A549 treated with DMSO at 1 μM for 4 hours (cell line): Measurements from ENCODE around the gene CHAF1A. TPM values are rescaled to one million over a fixed set of nuclear protein-coding genes. Genes with fewer than 3 reads are reported as not detected.

Source experiments
- total RNA-seq: library from RNA; stranded (reverse); fragments of 200-300 nt; extraction: Qiagen RNA extraction; gene quantifications from 5 replicates; pipeline ENCODE4 v1.2.3, GENCODE V29; 2022; ENCODE audit warnings: low read depth

Gene CHAF1A, protein sequence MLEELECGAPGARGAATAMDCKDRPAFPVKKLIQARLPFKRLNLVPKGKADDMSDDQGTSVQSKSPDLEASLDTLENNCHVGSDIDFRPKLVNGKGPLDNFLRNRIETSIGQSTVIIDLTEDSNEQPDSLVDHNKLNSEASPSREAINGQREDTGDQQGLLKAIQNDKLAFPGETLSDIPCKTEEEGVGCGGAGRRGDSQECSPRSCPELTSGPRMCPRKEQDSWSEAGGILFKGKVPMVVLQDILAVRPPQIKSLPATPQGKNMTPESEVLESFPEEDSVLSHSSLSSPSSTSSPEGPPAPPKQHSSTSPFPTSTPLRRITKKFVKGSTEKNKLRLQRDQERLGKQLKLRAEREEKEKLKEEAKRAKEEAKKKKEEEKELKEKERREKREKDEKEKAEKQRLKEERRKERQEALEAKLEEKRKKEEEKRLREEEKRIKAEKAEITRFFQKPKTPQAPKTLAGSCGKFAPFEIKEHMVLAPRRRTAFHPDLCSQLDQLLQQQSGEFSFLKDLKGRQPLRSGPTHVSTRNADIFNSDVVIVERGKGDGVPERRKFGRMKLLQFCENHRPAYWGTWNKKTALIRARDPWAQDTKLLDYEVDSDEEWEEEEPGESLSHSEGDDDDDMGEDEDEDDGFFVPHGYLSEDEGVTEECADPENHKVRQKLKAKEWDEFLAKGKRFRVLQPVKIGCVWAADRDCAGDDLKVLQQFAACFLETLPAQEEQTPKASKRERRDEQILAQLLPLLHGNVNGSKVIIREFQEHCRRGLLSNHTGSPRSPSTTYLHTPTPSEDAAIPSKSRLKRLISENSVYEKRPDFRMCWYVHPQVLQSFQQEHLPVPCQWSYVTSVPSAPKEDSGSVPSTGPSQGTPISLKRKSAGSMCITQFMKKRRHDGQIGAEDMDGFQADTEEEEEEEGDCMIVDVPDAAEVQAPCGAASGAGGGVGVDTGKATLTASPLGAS
- total RNA-seq: 21.8 to 26.4 TPM (median 23.6 TPM) in 5 replicates

DNA sequence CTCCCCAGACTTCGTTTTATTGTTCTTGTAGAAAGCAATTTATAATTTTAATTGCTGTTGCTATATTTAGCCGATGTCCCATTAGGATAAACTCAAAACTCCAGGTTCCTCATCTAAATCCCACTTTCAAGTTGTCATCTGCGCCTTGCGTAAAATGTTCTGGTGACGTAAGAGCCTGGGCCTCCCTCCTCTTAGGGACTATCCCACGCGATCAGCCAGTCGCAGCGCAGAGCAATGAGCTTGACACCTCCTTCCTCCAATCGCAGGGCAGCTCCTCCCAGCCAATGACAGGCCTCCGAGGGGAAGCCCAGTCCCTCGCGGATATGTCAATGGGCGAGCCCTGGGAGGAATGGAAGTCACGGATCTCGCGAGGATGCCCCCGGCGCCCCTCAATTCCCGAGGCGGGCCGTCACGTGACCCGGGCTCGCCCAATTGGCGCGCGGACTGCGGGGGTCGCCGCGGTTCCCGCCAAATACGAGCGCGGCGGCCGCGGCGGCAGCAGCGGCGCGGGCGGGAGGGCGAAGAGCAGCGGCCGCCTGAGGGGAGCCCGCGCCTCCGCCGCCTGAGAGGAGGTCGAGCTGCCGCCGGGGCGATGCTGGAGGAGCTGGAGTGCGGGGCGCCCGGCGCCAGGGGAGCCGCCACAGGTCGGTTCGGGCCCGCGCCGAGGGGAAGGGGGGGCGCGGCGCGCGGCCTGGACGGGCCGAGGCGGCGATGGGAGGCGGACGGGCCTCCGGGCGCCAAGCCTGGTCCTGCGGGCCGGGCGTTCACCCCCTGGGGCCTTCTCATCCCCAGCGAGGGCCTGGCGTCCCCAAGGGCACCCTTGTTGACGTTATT, at the start of gene CHAF1A:
Gene CHAF1A, plus strand, starts transcription at position 470 of the 834 bp plus-strand sequence. Its CDS starts 123 bp downstream, at position 593.

DNA sequence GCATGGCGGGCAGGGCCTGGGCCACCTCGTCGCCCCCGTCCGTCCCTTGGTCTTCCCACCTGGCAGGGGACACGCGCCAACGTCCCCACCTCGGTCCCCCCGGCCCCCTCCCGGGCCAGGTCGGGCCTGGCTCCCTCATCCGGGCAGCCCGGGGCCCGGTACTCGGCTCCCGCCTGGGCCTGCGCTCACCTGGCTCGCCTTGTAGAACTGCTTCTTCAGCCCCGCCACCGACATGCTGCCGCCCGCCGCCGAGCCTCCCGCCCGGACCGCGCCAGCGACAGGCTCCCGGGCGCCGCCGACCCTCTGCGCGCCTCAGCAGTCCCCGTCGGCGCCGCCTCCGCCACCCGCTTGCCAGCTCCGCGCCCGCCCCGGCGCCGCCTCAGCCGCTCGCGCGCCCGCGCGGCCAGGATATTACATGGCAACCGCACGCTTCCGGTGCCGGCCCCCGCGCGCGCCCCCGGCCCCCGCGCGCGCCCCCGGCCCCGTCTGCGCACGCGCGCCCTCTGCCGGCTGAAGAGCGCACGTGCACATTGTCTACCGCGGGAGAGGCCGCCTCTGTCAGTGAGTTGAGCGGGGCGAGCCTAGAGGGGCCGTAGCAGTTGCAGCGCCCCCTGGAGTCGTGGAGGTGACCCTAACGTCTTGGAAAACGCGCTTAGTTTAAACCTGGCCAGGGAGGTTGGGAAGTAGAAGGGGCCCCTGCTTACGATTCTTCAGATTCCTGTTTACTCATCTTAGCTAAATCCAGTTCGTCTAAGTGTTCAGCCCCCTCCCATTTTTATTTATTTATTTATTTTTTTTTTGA, 2.1 kb upstream of the CHAF1A start, which contains the start of gene SH3GL1:
Gene SH3GL1, minus strand, starts transcription at position 413 of the 802 bp plus-strand sequence. Its CDS starts 179 bp downstream, at position 234.

DNA sequence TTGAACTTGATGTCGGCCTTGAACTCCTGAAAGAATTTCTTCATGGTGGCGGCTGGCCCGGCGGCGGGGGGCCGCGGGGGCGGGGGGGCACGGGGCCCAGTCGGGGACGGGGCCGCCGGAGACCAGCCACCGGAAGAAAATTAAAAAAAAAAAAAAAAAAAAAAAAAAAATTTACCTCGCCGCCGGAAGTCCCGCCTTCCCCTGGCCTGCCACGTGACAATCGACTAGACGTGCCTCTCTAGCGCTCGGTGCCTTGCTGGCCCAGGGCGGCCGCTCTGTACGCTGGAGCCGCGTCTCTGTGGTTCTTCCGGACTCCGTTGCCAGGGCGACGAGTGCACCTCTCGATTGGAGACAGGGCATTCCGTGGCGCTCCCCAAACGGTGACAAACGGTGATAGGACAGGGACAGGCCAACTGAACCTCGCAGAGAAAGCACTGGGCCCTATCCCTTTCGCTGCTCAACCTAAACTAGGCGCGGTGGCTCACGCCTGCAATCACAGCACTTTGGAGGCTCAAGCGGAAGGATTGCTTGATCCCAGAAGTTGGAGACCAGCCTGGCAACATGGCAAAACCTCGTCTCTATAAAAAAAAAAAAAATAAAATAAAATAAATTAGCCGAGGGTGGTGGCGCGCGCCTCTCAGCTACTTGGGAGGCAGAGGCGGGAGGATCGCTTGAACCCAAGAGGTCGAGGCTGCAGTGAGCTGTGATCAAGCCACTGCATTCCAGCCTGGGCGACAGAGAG, 55.4 kb downstream of the CHAF1A start, which contains the start of gene UBXN6:
Gene UBXN6, minus strand, starts transcription at position 141 of the 742 bp plus-strand sequence. Its CDS starts 97 bp downstream, at position 44.

DNA sequence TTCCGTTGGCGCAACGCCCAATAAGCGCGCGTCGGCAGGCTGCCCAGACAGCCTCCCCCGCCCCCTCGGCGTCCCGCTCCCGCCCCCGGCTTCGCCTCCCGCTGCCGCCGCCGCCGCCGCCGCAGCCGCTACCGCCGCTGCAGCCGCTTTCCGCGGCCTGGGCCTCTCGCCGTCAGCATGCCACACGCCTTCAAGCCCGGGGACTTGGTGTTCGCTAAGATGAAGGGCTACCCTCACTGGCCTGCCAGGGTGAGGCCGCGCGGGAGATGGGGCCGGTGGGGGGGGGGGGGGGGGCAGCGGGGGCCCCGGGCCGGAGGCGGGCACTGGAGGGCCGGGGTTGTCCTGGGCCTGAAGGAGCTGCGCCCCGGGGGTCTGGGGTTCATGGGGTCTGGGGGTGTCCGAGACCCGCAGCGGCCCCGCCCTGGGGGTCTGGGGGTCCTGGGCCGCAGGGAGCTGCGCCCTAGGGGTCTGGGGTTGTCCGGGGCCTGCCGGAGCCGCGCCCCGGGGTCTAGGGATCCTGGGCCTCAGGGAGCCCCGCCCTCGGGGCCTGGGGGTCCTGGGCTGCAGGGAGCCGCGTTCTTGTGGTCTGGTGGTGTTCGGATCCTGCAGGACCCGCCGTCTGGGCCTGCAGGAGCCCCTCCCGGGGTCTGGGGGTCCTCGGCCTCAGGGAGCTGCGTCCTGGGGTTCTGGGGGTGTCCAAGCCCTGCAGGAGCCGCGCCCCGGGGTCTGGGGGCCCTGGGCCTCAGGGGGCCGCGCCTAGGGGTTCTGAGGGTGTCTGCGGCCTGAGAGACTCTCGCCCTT, 69.9 kb downstream of the CHAF1A start, which contains the start of gene HDGFL2:
Gene HDGFL2, plus strand, starts transcription at position 124 of the 801 bp plus-strand sequence. Its CDS starts 54 bp downstream, at position 178.

Other genes with a start within 250 kb of the CHAF1A start
- gene CREB3L3, start 249.0 kb upstream of the CHAF1A start, total RNA-seq: 0.05 to 0.07 TPM (median 0.06 TPM) in 3 of 5 replicates, not detected in the others
- 23.7 to 36.2 TPM (median 28.3 TPM) in 5 replicates for gene SIRT6, start 220.1 kb upstream of the CHAF1A start, total RNA-seq
- gene ANKRD24, start 220.0 kb upstream of the CHAF1A start, total RNA-seq: 0.10 to 0.26 TPM (median 0.23 TPM) in 5 replicates
- 2.6 to 4.2 TPM (median 2.9 TPM) in 5 replicates for gene EBI3, start 173.1 kb upstream of the CHAF1A start, total RNA-seq
- 18.2 to 22.4 TPM (median 19.1 TPM) in 5 replicates for gene YJU2, start 155.6 kb upstream of the CHAF1A start, total RNA-seq
- gene SHD, start 123.4 kb upstream of the CHAF1A start, total RNA-seq: 0.04 to 0.05 TPM in 2 of 5 replicates, not detected in the others
- not detected in 5 replicates for gene TMIGD2, start 100.3 kb upstream of the CHAF1A start, total RNA-seq
- gene FSD1, start 98.0 kb upstream of the CHAF1A start, total RNA-seq: 7.5 to 8.4 TPM (median 7.8 TPM) in 5 replicates
- gene STAP2, start 63.8 kb upstream of the CHAF1A start, total RNA-seq: not detected in 5 replicates
- 7.4 to 12.2 TPM (median 11.0 TPM) in 5 replicates for gene MPND, start 59.1 kb upstream of the CHAF1A start, total RNA-seq
- 53.6 to 63.3 TPM (median 57.1 TPM) in 5 replicates for gene SH3GL1, start 2.1 kb upstream of the CHAF1A start, total RNA-seq
- gene UBXN6, start 55.2 kb downstream of the CHAF1A start, total RNA-seq: 42.3 to 61.2 TPM (median 57.7 TPM) in 5 replicates
- 20.0 to 32.7 TPM (median 27.2 TPM) in 5 replicates for gene HDGFL2, start 69.7 kb downstream of the CHAF1A start, total RNA-seq
- gene PLIN4, start 115.8 kb downstream of the CHAF1A start, total RNA-seq: 0.21 to 0.30 TPM (median 0.24 TPM) in 5 replicates
- gene PLIN5, start 132.6 kb downstream of the CHAF1A start, total RNA-seq: 0.11 to 0.18 TPM (median 0.14 TPM) in 4 of 5 replicates, not detected in the other
- gene LRG1, start 137.4 kb downstream of the CHAF1A start, total RNA-seq: 0.06 to 0.34 TPM (median 0.09 TPM) in 5 replicates
- 5.9 to 7.7 TPM (median 6.8 TPM) in 5 replicates for gene SEMA6B, start 157.0 kb downstream of the CHAF1A start, total RNA-seq
- gene TNFAIP8L1, start 236.9 kb downstream of the CHAF1A start, total RNA-seq: 3.4 to 5.2 TPM (median 4.6 TPM) in 5 replicates